Lower leg skin (tissue), 4 donors: ENCODE measurements around the gene EPYC. TPM values are rescaled to one million over a fixed set of nuclear protein-coding genes. Genes with fewer than 3 reads are reported as not detected.

Experiments used
- DNase-seq, 2 donors: peaks; one replicate each; pipeline ENCODE4 v3.0.0-alpha.2; 2019; ENCODE audit warnings: low spot score in 2 of 2
- H3K4me3 ChIP-seq: fragments of 200-600 bp; sonication (generic); 2 replicates; pipeline ENCODE4 v1.5.1; 2017; ENCODE audit warnings: mild to moderate bottlenecking, low read depth; ENCODE audit not compliant: poor library complexity, severe bottlenecking
- POLR2A ChIP-seq, 2 donors: fragments of 450-650 bp; IDR thresholded peaks; one replicate each; pipeline ENCODE4 v1.6.1; 2016 to 2017; ENCODE audit warnings: antibody characterized with exemption in 2 of 2, mild to moderate bottlenecking in 1 of 2, moderate library complexity in 1 of 2
- WGBS, 2 donors: methylation state at CpG; one replicate each; pipeline ENCODE4 v1.1.5; 2018; 5-methylcytosine and 5-hydroxymethylcytosine counted together
- intact Hi-C: fragments of 100-400 bp; cut with DNase I; formaldehyde crosslinking; loops from one replicate; pipeline ENCODE4 v1.15.0; 2023; ENCODE audit warnings: low total_unique reads
- total RNA-seq, 4 donors: library from RNA; depleted of rRNA; stranded (reverse); fragments of >200 nt; gene quantifications; one replicate each; pipeline ENCODE4 v1.1.0, GENCODE V29; 2016
- TF ChIP-seq, protein P1 (sequence below), 3 donors: fragments of 450-650 bp; IDR thresholded peaks; one replicate each; pipeline ENCODE4 v1.5.1; 2016; ENCODE audit warnings: antibody characterized with exemption in 3 of 3, mild to moderate bottlenecking in 3 of 3, moderate library complexity in 2 of 3

The EPYC gene
- total RNA-seq, 4 donors from 2014 or later = not detected

- intact Hi-C loops = no loop called here
- no peak for TF ChIP-seq POLR2A (IDR thresholded peaks at IDR 0.05)
- TF ChIP-seq, protein P1, sequence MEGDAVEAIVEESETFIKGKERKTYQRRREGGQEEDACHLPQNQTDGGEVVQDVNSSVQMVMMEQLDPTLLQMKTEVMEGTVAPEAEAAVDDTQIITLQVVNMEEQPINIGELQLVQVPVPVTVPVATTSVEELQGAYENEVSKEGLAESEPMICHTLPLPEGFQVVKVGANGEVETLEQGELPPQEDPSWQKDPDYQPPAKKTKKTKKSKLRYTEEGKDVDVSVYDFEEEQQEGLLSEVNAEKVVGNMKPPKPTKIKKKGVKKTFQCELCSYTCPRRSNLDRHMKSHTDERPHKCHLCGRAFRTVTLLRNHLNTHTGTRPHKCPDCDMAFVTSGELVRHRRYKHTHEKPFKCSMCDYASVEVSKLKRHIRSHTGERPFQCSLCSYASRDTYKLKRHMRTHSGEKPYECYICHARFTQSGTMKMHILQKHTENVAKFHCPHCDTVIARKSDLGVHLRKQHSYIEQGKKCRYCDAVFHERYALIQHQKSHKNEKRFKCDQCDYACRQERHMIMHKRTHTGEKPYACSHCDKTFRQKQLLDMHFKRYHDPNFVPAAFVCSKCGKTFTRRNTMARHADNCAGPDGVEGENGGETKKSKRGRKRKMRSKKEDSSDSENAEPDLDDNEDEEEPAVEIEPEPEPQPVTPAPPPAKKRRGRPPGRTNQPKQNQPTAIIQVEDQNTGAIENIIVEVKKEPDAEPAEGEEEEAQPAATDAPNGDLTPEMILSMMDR (IDR thresholded peaks at IDR 0.05) = no peak
- 31 to 35% methylated on average over 2 of the region's 2 CpGs for WGBS, 2 donors
- DNase-seq = no peak
- no peak overlapping the region for H3K4me3 ChIP-seq
Observed at GRCh38 chr12:90917431-90917830, 87.3 kb downstream of the EPYC start.

DNA sequence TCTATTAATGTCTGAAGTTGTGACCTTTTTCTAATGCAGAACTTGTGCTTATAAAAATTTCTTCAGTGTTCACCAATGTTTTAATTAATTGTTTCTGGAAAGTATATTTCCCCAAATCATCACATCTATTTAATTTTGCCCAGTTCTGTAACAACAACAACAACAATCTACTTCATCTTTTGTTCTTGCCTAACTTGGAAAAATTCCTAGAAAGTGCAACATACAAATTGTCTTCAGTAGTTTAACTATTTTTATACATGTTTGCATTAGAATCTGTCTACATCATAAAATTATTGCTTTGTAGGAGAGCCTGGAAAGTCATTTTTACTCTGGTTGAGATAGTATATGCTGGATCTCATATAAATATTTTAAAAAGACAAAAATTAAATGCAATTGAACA is 88.3 kb downstream of the EPYC start:
- TF ChIP-seq, protein P1 (IDR thresholded peaks at IDR 0.05) = no peak
- TF ChIP-seq POLR2A (IDR thresholded peaks at IDR 0.05) = no peak
- intact Hi-C loops = no loop called here
- DNase-seq = no peak
- H3K4me3 ChIP-seq = no peak overlapping the region

DNA sequence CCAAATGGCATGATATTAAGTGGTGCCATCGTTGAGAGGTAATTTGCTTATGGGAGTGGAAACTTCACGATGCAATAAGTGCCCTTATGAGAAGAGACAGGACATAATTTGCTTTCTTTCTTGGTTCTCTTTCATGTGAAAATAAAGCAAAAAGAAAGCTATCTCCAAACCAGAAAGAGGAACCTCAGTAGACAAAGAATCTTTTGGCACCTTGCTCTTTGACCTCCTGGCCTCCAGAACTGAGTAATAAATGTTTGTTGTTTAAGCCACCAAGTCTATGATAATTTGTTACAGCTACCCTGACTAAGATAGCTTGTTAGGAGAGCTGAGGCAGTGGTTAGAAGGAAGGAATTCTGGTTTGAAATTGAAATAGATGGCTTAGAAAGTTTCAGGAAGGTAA is 89.4 kb downstream of the EPYC start:
- 93 to 95% methylated on average over 2 of the region's 2 CpGs for WGBS, 2 donors
- no peak overlapping the region for H3K4me3 ChIP-seq
- TF ChIP-seq, protein P1 (IDR thresholded peaks at IDR 0.05) = no peak
- TF ChIP-seq POLR2A (IDR thresholded peaks at IDR 0.05) = no peak
- intact Hi-C loops = no loop called here
- no peak for DNase-seq

Other genes starting within 250 kb of the EPYC start
- gene CCER1, start 49.8 kb downstream of the EPYC start, total RNA-seq = not detected
- not detected for gene KERA, start 53.1 kb upstream of the EPYC start, total RNA-seq
- gene LUM, start 106.5 kb upstream of the EPYC start, total RNA-seq = 10 to 100 TPM; 11.2 to 56.4 (median 24.5) TPM
- gene DCN, start 177.8 kb upstream of the EPYC start, total RNA-seq = 1,000 to 10,000 TPM in 1 of 4 donors, 100 to 1,000 TPM in 3; 497 to 1,618 (median 522) TPM